Fibroblast of mammary gland (primary cell): Measurements from ENCODE around the gene ACOT4.
"Not testable (repeated sequence)": the region's sequence is repeated elsewhere in the genome, so short reads cannot be mapped to it uniquely, and the experiment has no call there.

Source experiments
- DNase-seq: peaks from one replicate; pipeline ENCODE4 v3.0.0-alpha.2; 2010; ENCODE audit warnings: low read depth
- H3K4me3 ChIP-seq: 2 replicates; pipeline ENCODE4 v1.5.1; 2011; ENCODE audit warnings: low read depth, mild to moderate bottlenecking, low read length, moderate library complexity; ENCODE audit not compliant: control insufficient read depth
- CTCF ChIP-seq: conservative IDR thresholded peaks from 2 replicates; pipeline ENCODE4 v1.5.1; 2011; ENCODE audit warnings: low read depth, low read length, inconsistent platforms; ENCODE audit not compliant: control insufficient read depth, insufficient read depth

Gene ACOT4

GRCh38 chr14:73633116-73634010 lies 41.7 kb downstream of the ACOT4 start:
- peak; percentile 91 for TF ChIP-seq CTCF
- peak overlapping the region; percentile 52 for H3K4me3 ChIP-seq
- DNase-seq, result peak; percentile 76

- DNase-seq, result peak; percentile 16
- peak overlapping the region; percentile 52 for H3K4me3 ChIP-seq
- peak; percentile 26 for TF ChIP-seq CTCF
These were observed 42.5 kb downstream of the ACOT4 start for GRCh38 chr14:73634011-73634833.

GRCh38 chr14:73636355-73636754 lies 44.7 kb downstream of the ACOT4 start:
- DNase-seq, H3K4me3 ChIP-seq: not testable (repeated sequence)

- TF ChIP-seq CTCF, result no peak
- no peak overlapping the region for H3K4me3 ChIP-seq
- DNase-seq, result no peak
These were observed 46.2 kb downstream of the ACOT4 start for GRCh38 chr14:73637830-73638229.

GRCh38 chr14:73640796-73641365 lies 49.2 kb downstream of the ACOT4 start:
- H3K4me3 ChIP-seq, result no peak overlapping the region
- TF ChIP-seq CTCF, result no peak
- DNase-seq, result no peak

- peak; percentile 87 for DNase-seq
- TF ChIP-seq CTCF, result no peak
- peak within 1 kb of the TSS; percentile 94 for H3K4me3 ChIP-seq
These were observed 53.0 kb downstream of the ACOT4 start, which contains the start of gene DNAL1 for GRCh38 chr14:73644531-73645247. Gene DNAL1 (plus strand): TSS chr14:73644986. CDS start chr14:73645040, 54 bp downstream.

GRCh38 chr14:73645248-73645610 lies 53.6 kb downstream of the ACOT4 start:
- no peak for TF ChIP-seq CTCF
- no peak for DNase-seq
- peak overlapping the region; percentile 94 for H3K4me3 ChIP-seq
